Midbrain (tissue), 1 donor: ENCODE measurements around the gene ZNF521.

Experiments used
- DNase-seq: peaks from one replicate; lab custom pipeline; 2025; lab: John Stamatoyannopoulos, UW

ZNF521 gene

DNA sequence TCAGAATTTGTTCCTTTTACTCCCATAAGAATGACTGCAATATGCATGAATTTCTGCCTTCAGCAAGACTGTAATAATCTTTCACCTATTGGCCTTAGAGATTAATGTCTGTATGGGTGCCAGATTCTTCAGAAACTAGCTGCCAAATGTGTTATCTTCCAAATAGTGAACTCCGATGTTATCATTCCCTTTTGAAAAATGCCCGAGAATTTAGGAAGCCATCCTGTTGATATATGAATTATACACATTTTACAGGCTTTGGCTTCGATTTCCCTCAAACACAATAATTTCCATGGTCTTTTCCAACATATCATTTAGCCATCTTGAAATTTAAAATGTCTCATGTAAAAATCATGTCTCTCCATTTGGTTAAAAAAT lies 101.5 kb downstream of the ZNF521 start:
- no peak for DNase-seq

DNA sequence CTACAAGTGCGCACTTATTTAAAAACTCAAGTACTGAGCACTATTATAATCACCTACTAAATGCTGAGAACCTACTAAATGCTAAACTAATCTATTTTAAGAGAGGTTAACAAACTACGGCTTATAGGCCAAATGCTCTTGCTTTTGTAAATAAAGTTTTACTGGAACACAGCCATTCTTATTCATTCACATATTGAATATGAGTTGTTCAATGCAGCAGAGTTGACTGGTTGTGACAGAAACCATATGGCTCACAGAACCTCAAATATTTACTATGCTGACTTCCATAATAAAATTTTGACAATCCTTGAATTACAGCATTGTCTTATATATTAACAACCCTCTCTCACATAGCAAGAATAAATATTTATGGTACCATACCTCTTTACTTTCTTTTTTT lies 103.2 kb downstream of the ZNF521 start:
- no peak for DNase-seq

DNA sequence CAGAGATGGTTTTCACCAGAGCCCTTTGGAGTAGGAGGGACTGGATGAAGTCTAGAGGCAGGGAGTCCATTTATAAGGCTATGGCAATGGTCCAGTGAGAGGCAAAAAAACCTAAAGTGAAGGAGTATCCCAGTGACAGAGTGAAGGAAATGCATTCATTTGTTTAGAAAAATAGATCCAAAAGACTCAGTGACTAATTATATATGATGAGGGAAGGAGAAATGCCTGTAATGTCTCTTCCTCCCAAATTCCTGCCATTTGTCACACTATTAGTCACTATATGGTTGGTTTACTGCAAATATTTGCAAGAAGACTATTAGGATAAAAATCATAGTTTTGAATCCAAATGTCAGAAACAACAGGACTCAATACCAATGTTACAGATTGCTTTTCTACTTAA lies 104.2 kb downstream of the ZNF521 start:
- no peak for DNase-seq

DNA sequence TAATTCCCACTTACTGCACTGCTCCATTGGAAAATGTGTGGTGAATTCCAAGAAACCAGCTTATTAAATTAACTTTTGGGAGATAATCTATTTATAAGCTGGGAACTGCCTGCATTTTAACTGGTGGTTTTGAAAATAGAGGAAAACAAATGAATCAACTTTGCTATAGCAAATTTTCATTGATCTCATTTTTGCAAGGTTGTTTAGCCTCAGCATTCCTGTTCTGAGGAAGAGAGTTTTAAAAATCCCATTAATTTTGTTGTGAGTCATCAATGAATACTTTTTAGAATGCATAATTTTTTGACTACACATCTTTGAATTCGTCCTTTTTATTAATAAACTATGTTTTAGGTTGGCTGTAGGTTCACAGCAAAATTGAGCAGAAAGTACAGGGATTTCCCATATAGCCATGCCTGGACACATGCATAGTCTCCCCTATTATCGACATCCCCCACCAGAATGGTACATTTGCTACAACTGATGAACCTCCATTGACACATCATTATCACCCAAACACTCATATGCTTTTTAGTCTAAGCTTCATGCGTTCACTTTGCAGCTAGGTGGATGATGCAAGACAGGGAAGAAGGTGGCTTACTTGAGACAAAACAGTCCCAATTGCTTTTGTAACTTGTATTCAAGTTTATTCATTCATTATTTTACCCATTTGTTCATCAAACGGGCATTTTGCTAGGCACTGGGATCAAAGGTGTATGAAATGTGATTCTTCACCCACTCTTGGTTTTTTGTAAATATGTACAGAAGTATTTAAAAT lies 106.9 kb downstream of the ZNF521 start:
- no peak for DNase-seq

DNA sequence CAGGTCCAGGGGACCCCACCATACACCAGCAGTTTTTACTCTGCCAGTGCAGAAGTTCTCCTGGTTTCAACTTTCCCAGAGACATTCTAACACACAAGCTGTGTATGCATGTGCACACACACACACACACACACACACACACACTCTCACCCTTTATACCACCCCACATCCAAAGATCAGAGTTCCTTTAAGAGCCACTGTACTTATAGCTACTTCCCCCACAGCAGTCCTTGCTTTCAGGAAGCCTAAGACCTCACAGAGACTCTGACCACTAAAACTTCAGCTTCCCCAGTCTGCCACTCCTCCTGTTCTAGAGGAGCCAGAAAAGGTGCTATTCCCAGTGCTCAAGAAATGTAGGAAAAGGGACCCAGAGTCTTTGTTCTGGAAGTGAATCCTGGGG lies 107.8 kb downstream of the ZNF521 start:
- DNase-seq: no peak

DNA sequence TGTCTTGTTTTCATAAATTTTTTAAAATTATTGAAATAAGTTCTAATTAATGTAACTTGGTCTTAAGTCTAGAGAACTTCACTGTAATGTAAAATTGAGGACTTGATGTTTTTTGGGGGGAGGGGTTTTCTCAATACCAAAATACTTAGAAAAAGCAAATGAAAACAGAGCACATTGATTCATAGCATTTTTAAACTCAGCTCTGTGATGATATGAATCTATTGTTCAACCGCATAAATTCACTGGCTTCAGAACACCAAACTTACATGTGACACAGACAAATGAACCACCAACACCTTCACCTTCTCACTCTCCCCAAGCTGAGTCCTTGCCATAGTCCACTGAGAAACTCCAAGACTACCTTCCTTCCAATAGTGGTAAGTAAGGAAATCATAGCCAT lies 108.2 kb downstream of the ZNF521 start:
- DNase-seq: no peak

DNA sequence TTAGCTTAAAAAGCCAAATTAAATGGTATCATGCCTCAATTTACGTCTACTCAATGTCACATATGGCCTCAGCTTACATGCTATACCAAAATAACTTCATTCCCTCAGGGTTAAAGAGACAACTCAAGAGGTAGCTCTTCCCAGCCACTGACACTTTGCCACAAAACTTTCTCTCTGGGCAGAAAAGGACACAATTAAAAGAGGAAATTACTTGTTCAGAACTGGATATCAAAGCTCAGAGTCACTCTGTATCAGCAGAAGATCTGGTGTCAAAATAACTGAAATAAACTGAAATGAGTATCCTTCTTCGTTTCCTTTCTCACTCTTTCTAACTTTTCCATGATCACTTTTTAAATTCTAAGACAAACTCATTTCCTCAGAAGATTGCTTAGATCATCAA lies 108.7 kb downstream of the ZNF521 start:
- no peak for DNase-seq

DNA sequence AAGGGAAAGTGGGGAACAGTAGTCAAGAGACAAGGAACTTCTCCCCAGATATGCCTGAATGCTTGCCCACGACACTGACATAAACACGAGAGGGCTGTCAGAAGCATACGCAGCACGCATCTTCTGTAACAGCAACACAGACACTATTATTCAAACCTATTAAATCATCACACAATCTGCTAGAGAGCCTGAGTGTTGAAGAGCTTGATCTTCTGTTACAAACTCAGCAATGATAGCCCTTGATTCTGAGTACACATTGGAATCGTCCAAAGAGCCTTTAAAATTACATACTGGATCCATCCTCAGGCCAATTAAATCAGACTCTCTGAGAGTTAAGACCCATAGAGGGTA lies 111.6 kb downstream of the ZNF521 start:
- no peak for DNase-seq

DNA sequence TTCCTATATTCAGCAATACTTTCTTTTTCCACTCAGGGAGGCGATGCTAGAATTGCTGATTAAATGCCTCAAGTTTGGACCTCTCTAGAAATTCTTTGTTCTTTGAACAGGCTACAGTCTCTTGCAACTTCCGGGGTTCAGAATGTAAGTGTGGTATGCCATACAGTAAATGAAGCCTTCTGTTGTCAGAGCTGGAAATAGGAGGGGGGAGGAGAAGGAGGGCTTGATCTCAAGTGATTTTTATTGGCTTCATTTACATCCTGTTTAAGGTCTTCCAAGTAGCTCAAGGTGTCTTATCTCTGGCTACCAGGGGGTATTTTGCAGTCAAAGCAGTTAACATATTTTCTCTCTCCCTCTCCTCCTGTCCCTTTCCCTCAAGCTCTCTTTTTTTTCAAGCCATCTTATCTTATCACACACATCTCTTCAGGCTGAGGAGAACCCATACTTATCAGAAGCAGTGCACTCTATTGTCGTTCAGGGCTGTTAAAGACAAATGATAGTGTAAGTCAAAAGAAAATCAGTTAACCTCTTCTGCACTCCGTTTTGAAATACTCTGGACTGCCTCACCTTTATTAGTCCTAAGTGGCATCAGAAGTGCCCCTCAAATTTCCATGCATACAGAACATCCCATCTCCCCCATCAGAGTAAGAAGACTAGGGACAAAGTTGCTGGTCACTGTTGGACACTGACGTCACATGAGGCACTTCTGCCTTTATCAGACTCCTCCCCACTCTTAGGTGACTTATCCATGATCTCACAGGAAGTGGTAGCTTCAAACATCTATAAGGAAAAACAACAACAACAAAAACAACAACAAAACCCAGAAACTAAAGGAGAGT lies 112.2 kb downstream of the ZNF521 start:
- DNase-seq: no peak

DNA sequence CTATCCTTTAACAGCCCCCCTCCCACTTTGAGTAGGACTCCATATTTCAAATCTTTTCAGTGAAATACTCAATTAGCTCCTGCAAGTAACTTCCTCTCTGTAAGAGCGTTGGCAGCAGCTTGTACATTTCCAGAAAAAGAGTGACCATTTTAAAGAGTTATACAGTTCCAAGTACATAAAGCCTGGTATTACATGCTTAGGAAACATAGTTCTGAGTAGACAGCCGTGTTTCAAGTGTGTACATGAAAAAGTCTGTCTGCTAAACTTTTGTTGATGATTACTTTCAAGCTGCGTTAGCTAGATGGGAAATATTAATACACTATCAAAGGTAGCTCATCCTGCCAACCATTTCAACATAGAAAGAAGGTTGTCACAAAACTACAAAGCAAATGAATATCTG lies 112.8 kb downstream of the ZNF521 start:
- DNase-seq: no peak

DNA sequence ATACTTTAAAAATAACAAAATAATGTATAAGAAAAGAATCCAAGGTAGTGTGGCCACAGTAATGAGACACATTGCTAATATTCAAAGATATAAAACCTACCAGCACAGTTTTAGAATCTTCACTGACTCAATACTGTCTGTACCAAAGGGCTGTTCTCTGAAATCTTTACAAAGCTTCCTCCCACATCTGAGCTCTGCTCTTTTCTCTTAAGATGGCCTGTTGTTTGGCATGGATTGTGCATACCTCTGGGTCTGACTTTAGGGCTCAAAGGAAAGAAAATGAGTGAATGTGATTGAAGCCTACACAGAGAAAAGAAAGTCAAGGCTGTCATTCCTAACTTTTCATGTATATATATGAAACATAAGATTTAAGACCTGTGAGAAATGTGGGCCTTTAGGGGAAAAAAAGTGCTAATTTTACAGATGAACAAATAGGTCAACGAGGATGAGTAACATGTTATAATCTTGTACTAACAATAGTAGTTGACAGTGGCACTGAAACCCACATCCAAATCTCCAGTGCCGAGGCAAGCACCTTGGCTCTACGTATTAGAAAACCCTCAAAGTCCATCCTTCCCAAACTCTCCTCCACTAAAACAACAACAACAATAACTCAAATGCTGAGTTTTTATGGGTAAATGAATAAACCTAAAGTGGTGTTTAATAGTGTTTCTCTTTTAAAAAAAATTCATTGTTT lies 114.2 kb downstream of the ZNF521 start:
- no peak for DNase-seq

DNA sequence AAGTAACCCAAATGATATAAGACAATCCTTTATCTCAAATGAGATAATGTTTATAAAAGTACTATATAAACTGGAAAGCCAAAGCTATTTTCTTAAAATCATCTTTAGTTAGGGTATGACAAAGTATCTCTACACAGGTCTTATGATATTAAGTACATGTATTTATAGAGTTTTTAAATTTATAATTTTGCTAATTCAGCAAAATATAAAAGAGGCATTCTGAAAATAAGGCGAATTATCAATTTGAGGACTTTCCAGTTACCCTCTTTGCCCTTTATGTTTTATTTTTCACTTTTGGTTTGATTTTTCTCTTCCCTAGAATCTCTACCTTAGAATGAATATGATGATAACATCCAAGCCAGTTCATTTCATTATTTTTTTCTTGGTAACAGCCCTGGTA lies 115.2 kb downstream of the ZNF521 start:
- no peak for DNase-seq

DNA sequence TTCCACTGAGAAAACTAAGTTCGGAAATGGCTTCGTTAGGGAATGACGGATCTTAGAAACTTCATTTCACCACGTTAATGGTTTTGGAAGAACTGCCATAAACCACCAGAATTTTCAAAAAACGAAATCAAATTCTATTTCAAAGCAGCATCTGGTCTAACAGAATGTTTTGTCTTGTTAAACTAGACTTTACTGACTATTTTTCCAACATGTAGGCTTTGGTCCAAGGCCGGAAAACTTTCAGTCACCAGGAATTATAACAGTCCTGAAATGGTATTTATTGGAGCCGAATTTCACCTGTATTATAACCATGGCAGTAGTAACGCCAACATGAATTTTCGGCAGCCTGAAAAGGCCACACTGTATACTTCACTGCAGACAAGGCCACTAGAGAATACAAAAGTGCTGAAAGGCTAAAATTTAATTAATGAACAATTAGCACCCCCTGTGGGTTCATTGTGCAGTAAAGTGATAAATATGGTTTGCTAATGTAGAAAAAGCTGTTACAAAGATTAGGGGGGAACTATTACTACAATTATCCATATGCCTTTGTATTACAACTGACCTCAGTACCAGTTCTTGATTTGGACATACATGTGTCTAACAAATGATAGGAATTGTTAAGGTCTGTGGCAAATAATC lies 116.4 kb downstream of the ZNF521 start:
- DNase-seq: no peak

DNA sequence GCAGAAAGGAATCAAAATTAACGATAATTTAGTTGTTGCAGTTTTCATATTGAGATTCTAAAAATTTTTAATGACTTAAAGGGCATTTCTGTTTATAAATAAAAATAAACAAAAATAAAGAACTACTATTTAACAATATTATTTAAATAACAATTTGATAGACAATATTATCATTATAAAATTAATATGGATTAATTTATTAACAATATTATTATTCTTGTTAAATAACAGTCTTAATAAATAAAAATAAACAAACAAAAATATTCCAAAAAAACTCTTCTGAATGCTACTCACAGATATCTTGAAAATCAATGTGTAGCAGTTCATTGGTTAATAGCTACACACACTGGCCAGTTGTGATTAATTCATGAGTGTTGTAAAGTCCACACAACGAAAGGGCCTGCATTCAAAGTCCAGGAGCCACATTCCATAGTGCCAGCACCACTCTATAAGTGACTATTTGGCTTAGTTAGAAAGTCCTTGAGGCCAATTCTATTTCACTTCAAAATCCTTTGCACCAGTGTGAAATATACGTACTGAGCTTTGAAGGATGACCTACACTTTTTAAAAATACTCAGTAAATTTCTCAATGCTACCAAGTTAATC lies 117.1 kb downstream of the ZNF521 start:
- no peak for DNase-seq

DNA sequence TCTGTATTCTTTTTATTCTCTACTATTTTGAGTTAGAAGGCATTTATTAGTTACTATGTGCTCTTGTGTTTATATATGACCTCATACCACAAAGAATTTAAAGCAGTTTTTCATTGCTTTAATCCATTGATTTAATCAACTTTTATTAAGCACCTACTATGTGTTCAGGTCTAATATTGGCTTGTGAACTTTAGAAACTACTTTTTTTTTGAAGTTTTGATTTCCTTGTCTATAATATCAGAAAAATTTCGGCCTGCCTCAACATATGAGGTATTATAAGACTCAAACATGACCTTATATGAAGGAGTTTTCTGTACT lies 117.7 kb downstream of the ZNF521 start:
- no peak for DNase-seq

DNA sequence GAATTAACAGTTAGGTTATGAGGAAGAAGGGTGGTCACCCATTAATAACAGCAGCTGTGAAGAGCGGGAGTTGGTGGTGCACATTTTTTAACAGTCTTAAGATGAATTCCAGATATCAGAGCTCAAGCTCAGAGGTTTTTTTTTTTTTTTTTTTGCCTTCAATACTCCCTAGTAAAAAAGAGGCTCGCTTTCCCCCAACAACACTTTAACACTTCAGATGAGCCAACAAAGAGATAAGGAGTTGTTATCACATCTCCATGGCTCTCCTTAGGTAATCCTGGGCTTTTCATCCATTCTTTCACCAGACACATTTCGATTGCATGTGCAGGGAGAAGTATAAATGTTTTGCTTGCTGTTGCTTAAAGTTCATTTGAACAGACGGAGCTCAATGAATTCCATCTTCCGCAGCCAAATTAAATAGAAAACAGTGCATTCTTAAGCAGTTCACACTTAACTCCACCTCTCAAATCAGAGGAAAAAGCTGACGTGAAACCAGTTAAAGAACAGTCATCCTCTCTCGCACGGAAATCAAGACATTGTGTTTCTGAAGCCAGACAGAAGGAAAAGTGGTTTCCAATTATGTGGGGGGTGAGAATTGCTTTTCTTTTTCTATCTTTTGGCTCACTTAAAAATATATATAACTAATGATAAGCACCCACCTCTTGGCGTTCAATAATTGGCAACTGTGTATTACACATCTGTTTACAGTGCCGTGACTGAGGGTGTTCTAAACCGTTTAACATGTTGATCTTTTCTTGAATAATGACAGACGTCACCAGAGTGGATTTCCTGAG lies 118.2 kb downstream of the ZNF521 start:
- no peak for DNase-seq

DNA sequence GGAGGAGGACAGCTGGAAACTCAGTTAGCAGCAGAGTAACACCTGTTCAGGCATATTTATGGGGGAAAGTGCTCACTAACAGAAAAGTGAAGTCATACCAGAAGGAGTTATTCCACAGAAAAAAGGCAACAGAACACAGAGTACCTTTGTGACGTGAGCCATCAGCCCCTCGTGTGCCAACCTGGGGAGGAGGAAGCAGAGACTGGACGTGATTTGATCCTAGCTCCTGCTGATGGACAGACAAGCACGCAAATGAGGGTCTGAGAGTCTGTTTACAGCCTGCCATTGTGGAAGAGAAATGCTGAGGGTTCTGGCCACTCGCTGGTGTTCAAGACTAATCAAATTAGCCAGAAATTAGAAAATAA lies 120.7 kb downstream of the ZNF521 start:
- no peak for DNase-seq

DNA sequence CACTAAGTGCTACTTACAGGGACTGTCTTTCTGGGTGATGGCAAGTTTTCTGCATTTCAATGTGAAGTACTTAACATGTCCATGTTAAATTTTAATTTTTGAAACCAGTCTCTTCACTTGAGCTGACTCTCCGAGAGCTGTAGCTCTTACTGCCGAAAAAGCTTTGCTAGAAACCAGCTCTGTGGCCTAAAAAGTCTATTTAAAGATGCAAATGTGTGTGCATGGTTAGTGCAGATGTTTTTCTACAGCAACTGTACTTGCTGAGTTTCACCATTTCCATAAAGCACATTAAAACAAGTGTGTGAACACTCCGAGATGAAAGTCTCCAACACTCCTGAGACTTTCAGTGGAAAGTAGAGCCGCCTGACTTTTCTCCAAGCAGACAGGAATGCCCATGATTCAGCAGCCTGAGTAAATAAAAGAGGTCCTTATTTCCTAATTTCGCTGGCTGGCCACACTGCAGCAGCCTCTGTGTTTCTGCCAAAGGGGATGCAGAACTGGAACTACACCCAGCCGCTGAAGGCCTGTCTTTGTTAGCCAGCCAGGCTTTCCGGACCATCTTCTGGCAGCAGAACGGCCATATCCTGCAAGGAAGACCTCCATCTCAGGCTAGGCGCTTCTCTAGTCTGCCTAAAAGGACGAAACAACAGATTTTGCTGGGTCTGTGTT lies 121.2 kb downstream of the ZNF521 start:
- peak; percentile 86 for DNase-seq

DNA sequence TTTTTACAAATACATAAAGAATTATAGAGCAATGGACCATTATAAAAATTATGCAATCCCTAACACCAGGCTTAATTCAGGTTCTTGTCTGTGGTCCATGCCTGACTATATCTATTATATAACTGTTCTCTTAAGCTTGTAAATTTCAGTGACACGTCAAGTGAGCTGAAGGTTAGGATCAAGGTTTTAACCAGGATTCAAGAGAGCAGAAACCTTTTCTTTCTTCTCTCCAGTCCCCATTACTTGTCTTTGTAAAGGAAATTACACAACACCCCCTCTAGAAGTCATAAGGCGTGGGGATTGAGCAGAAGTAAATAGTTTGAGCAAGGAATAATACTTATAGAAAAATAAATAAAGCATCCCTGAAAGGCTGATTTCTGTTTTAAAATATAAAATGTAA lies 122.0 kb downstream of the ZNF521 start:
- DNase-seq: no peak

DNA sequence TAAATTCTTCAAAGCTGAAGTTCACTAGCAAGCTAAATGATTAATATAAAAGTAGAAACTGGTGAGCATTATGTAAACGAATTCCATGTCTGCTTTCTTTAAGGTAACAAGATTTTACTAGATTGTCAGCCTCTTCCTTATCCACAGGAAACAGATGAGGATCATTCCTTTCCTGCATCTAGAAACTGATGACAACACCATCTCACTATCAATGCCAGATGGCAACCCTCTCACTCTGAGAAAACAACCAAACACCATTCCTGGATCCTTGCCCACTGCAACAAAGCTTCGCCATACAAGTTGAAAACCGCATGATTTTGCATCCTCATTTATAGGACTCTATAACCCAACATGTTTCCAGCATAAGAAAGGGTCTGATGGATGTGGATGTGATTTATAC lies 122.9 kb downstream of the ZNF521 start:
- no peak for DNase-seq

DNA sequence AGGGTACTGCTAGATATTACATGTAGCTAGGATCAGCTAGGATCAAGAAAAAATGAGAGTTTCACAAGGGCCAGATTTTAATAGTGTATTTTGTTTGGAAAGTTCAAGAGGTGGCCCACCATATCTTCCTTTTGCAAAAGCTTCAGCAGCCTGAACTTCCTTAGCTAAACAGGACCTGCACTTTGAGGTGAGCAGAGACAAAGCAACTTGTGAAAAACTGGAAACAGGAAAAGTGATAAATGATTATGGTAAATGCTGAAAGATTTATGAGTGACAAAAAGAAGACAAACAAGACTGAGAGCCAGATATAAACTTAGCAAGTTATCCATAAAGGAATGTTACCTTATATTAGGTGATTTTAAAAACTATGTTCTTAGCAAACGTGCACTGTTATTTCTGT lies 123.6 kb downstream of the ZNF521 start:
- DNase-seq: no peak
